Upper lobe of left lung (tissue), 4 donors: Measurements from ENCODE around the gene AHDC1.

Source experiments
- POLR2AphosphoS5 ChIP-seq, 2 donors: sonication (generic); formaldehyde crosslinking; IDR thresholded peaks; one replicate each; pipeline ENCODE4 v1.5.1; 2017; ENCODE audit warnings: antibody characterized with exemption in 2 of 2
- TF ChIP-seq, protein P1 (sequence below), 6 experiments: fragments of 450-650 bp in 4 of 6; fragments of 200-600 bp in 2 of 6; sonication (generic) in 2 of 6; IDR thresholded peaks; one replicate each; pipeline ENCODE4 v1.5.1; 2016 to 2019; ENCODE audit warnings: antibody characterized with exemption in 6 of 6

DNA sequence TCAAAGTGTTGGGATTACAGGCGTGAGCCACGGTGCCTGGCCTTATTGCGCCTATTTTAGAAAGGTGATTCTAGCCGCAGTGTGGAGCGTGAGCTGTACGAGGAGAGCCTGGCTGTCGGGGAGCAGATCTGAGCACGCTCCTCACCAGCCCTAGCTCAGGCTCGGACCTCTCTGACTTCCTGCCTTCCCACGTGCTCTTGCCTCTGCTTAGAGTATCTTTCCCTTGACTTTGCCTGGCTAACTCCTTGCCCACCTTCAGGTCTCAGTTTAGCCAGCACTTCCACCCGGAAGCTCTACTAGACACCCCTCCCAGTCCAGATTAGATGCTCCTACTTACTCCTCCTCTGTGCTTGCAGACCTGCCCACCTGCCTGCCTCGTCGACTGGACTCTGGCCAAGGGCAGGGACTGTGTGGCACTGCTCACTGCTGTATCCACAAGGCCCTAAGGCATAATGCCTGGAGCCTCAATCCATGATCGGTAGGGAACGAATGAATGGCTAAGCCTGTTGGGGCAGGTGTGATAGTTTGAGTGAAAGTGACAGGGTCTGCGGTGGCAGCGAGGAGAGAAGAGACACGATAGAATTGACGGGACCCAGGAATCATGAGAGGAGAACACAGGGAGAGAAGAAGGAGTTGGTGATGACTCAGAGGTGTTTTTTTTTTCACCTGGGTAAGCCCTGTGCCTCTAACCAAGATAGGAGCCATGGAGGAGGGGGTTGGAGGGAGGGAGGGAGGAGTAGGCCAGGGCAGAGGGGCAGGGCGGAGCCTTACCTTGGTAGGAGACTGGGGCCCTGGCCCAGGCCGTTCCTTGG lies 85.8 kb downstream of the AHDC1 start:
- TF ChIP-seq, protein P1, sequence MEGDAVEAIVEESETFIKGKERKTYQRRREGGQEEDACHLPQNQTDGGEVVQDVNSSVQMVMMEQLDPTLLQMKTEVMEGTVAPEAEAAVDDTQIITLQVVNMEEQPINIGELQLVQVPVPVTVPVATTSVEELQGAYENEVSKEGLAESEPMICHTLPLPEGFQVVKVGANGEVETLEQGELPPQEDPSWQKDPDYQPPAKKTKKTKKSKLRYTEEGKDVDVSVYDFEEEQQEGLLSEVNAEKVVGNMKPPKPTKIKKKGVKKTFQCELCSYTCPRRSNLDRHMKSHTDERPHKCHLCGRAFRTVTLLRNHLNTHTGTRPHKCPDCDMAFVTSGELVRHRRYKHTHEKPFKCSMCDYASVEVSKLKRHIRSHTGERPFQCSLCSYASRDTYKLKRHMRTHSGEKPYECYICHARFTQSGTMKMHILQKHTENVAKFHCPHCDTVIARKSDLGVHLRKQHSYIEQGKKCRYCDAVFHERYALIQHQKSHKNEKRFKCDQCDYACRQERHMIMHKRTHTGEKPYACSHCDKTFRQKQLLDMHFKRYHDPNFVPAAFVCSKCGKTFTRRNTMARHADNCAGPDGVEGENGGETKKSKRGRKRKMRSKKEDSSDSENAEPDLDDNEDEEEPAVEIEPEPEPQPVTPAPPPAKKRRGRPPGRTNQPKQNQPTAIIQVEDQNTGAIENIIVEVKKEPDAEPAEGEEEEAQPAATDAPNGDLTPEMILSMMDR (IDR thresholded peaks at IDR 0.05), result no peak
- no peak for TF ChIP-seq POLR2AphosphoS5 (IDR thresholded peaks at IDR 0.05)
